Measurements from ENCODE around the gene DKK3.
A peak's percentile ranks its signal among the peaks of the same experiment; 100 is the strongest.

Gene DKK3

DNA sequence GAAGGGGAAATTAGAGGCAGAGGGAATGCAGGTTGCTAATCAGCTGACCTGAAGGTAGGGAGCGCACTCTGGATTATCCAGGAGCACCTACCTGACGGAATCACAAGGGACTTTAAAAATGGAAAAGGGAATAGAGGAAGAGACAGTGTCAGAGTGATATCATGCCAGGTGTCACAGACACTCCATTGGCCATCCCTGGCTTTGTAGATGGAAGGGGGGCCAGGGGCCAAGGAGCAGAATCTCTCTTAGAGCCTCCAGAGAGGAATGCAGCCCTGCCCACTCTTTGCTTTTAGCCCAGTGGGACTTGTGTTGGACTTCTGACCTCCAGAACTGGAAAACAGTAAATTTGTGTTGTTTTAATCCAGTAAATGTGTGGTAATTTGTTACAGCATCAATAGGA is 37.9 kb downstream of the DKK3 start:
- TF ChIP-seq, protein P1, sequence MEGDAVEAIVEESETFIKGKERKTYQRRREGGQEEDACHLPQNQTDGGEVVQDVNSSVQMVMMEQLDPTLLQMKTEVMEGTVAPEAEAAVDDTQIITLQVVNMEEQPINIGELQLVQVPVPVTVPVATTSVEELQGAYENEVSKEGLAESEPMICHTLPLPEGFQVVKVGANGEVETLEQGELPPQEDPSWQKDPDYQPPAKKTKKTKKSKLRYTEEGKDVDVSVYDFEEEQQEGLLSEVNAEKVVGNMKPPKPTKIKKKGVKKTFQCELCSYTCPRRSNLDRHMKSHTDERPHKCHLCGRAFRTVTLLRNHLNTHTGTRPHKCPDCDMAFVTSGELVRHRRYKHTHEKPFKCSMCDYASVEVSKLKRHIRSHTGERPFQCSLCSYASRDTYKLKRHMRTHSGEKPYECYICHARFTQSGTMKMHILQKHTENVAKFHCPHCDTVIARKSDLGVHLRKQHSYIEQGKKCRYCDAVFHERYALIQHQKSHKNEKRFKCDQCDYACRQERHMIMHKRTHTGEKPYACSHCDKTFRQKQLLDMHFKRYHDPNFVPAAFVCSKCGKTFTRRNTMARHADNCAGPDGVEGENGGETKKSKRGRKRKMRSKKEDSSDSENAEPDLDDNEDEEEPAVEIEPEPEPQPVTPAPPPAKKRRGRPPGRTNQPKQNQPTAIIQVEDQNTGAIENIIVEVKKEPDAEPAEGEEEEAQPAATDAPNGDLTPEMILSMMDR (IDR thresholded peaks at IDR 0.05; ENCODE audit: insufficient read depth, low read length, missing control alignments) = no peak
- POLR2A ChIA-PET = no interaction called here
- no peak for DNase-seq (ENCODE audit: low read depth, low spot score)
- CTCF ChIA-PET = interaction anchor here (1.2 kb wide), 2 partner anchors 9 to 10 kb away, joined by 3 to 4 read pairs; no protein-coding TSS in a partner anchor
- no peak overlapping the region for H3K4me3 ChIP-seq (ENCODE audit: low read depth, low read length)

DNA sequence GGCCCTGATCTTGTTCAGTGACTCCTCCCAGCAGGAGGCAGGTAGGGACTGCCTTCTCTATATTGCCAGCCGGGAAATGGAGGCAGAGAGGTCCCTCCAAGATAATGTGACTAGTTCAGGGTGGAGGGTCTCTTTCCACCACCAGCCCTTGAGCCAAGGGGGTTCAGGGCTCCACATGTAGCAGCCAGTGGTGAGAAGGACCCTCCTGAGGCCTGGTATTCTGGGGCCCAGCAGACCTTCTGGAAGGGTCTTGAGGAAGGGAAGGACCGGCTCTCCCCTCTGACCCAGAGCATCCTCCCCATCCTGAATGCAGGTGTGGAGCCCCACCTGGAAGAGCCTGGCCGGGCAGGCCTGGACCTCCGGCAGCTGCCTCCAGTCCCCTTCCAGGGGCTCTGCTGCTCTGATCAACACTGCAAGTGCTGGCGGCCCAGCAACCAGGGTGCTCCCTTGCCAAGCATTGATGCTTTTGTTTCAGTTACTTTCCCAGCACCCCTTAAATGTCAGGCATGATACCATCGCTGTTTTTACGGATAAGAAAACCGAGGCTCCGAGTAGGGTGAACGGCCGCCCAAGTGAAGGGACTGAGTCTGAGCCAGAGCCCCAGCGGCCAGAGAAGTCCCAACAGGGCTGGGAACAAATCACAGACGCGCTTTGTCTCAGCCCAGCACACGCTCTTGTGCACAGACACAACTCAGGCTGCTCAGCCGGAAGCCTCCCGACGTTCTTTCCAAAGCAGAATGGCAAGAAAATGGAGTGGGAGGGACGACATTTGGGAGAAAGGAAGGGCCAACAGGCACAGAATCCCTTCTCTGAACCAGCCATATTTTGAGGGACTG is 38.8 kb downstream of the DKK3 start:
- TF ChIP-seq, protein P1 (IDR thresholded peaks at IDR 0.05; ENCODE audit: insufficient read depth, low read length, missing control alignments) = no peak
- POLR2A ChIA-PET = interaction anchor here (0.8 kb wide), 1 partner anchor 10 kb away, joined by 5 read pairs; no protein-coding TSS in a partner anchor
- DNase-seq (ENCODE audit: low read depth, low spot score) = no peak
- CTCF ChIA-PET = interaction anchor here (1.2 to 4.6 kb wide), 3 partner anchors 23 to 312 kb away, joined by 3 to 33 read pairs (median 3); no protein-coding TSS in a partner anchor
- H3K4me3 ChIP-seq (ENCODE audit: low read depth, low read length) = no peak overlapping the region

DNA sequence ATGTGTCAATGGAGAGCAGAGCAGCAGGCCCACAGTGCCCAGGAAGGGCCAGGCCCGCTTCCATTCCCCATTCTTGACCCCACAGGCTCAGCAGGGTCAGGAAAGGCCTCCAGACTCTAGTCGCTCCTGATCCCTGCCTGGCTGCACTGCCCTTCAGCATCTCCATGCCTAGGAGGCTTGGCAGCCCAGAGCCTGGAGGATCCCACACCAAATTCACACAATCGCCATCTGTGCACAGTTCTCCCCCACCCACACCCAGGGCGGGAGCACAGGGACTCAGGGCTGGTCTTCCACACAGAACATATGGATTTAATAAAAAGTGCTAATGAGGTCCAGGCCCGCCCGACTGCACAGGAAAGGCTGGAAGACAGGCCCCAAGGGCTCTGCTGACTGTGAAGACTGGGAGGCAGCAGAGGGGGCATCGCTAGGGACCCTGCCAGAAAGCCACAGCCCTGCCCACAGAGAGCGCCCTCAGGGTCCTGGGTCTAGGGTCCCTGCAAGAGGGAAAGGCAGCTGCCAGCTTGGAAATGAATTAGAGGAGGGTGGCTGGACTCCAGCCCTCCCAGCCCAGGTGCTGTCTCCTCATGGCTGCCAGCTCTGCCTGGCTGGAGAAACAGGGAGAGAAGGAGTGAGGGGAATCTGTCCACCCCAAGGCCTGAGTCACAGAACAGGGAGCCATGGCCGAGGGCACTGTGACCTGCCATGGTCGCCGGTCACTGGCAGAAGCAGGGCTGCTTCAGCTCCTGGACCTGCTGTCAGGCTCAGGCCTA is 39.7 kb downstream of the DKK3 start:
- H3K4me3 ChIP-seq (ENCODE audit: low read depth, low read length) = no peak overlapping the region
- no peak for DNase-seq (ENCODE audit: low read depth, low spot score)
- ChIA-PET CTCF (interaction anchor here (1.2 to 4.6 kb wide), 5 partner anchors 10 to 313 kb away, joined by 3 to 33 read pairs (median 15); no protein-coding TSS in a partner anchor), POLR2A (interaction anchor here (0.8 kb wide), 1 partner anchor 11 kb away, joined by 5 read pairs; no protein-coding TSS in a partner anchor)
- TF ChIP-seq, protein P1 (IDR thresholded peaks at IDR 0.05; ENCODE audit: insufficient read depth, low read length, missing control alignments) = no peak

DNA sequence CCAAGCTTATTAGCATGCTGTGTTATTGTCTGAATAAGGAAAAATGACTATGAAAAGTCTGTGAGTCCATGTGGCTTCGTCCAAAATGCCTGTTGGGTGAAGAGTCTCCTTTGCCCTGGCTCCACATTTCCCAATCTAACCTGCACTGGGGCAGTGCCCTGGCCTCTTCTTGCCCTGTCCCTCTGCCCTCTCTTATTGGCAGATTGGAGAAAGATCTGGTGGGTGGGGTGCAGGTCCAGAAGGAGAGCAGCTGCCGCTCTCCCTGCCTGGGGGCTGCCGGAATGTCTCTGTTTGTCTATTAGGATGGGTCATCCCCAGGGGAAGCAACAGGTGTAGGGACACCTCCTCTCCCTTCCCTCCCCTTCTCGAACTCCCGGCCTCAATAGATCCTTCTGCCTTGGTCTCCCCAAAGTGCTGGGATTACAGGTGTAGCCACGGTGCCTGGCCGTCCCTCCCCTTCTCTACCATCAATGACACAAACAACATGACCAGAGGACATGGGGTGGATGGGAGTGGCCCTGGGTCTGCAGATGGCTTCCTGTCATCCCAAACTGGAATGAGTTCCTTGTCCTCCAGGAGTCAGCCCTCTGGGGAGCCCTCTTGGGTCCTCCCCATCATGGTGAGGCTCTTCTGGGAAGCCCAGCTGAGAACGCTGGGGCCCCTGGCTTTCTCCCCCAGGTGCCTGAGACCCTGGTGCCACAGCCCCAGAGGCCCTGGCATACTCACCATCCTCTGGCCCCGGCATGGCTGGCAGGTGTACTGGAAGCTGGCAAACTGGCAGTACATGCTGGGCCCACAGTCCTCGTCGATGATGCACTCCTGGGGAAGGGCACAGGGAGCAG is 40.5 kb downstream of the DKK3 start:
- POLR2A ChIA-PET = no interaction called here

DNA sequence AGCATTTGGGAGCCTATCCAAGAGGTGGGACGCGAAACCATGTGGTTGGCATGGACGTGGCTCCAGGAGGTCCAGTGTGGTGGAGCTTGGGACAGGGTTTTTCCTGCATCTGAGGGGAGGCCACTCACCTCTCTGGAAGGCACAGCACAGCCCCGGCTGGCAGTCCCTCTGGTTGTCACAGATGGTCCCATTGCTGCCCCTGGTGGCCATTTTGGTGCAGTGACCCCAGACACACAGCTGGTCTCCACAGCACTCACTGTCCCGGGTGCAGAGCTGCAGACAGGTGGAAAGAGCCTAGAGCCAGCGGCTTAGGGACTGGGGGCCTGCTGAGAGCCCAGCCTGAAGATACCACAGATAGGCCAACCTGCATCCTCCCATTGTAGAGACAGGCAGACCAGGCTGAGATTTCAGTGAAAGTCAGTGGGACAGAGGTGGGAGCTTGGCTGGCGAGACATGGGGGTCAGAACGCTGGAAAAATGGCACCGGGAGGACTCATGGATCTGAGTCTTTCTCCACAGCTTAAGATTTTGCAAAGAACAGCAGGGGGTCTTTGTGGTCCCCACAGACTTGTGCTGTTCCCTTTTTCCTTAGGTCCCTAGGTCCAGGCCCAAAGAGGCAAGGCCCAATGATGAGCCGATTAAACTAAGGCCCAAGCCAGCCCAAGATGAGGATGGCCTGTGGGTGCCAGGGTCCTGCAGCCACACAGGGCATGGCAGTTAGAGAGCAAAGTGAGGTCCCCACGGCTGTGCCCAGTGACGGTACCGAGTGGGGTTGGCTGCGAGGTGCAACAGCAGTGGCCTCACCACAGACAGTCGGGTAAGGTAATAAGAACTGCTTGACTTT is 41.4 kb downstream of the DKK3 start:
- ChIA-PET CTCF (interaction anchor here (0.6 to 4.6 kb wide), 26 partner anchors 8 to 315 kb away, joined by 3 to 33 read pairs (median 4); partner anchors contain the start of gene USP47), POLR2A (no interaction called here)
- DNase-seq (ENCODE audit: low read depth, low spot score) = no peak
- TF ChIP-seq, protein P1 (IDR thresholded peaks at IDR 0.05; ENCODE audit: insufficient read depth, low read length, missing control alignments) = peak; percentile 80
- no peak overlapping the region for H3K4me3 ChIP-seq (ENCODE audit: low read depth, low read length)

More for the DNA sequence above, 40.5 kb downstream of the DKK3 start:
- no peak overlapping the region for H3K4me3 ChIP-seq (ENCODE audit: low read depth, low read length)
- DNase-seq (ENCODE audit: low read depth, low spot score) = no peak
- TF ChIP-seq, protein P1 (IDR thresholded peaks at IDR 0.05; ENCODE audit: insufficient read depth, low read length, missing control alignments) = no peak
- CTCF ChIA-PET = interaction anchor here (0.8 to 4.6 kb wide), 15 partner anchors 9 to 169 kb away, joined by 3 to 33 read pairs (median 7); partner anchors contain the start of gene USP47

Measured in AG04449 (cell line).